ENCODE data around the gene NKX6-2.

NKX6-2 gene

GRCh38 chr10:132742837-132743194 lies 43.1 kb downstream of the NKX6-2 start:
- no peak for DNase-seq (ENCODE audit: extremely low read depth in 1 of 2, low read depth in 1 of 2)

- no peak for DNase-seq (ENCODE audit: extremely low read depth in 1 of 2, low read depth in 1 of 2)
Measured at GRCh38 chr10:132742167-132742836, 43.6 kb downstream of the NKX6-2 start.

- DNase-seq (ENCODE audit: extremely low read depth in 1 of 2, low read depth in 1 of 2) = no peak
Measured at GRCh38 chr10:132740588-132740987, 45.4 kb downstream of the NKX6-2 start.

GRCh38 chr10:132739225-132739613 lies 46.7 kb downstream of the NKX6-2 start:
- DNase-seq (ENCODE audit: extremely low read depth in 1 of 2, low read depth in 1 of 2) = no peak

- DNase-seq (ENCODE audit: extremely low read depth in 1 of 2, low read depth in 1 of 2) = no peak
Measured at GRCh38 chr10:132738454-132739224, 47.3 kb downstream of the NKX6-2 start.

- DNase-seq (ENCODE audit: extremely low read depth in 1 of 2, low read depth in 1 of 2) = no peak
Measured at GRCh38 chr10:132737390-132738048, 48.4 kb downstream of the NKX6-2 start.

GRCh38 chr10:132735923-132736391 lies 50.0 kb downstream of the NKX6-2 start:
- DNase-seq (ENCODE audit: extremely low read depth in 1 of 2, low read depth in 1 of 2) = no peak

- no peak for DNase-seq (ENCODE audit: extremely low read depth in 1 of 2, low read depth in 1 of 2)
Measured at GRCh38 chr10:132735341-132735775, 50.6 kb downstream of the NKX6-2 start.

GRCh38 chr10:132733926-132734325 lies 52.0 kb downstream of the NKX6-2 start:
- DNase-seq (ENCODE audit: extremely low read depth in 1 of 2, low read depth in 1 of 2) = no peak
